HepG2 (cell line): ENCODE results near the gene DPP6. TPM values are rescaled to one million over a fixed set of nuclear protein-coding genes. Genes with fewer than 3 reads are reported as not detected.

ENCODE experiments used
- FOXJ3 ChIP-seq: sonication (generic); formaldehyde crosslinking; IDR thresholded peaks from 2 replicates; pipeline ENCODE4 v1.4.0; 2020; ENCODE audit warnings: missing genetic modification reagents, mild to moderate bottlenecking, borderline replicate concordance
- HOXA3 ChIP-seq: sonication (generic); formaldehyde crosslinking; IDR thresholded peaks from 2 replicates; pipeline ENCODE4 v1.5.0; 2020; ENCODE audit warnings: missing genetic modification reagents
- POLR2A ChIP-seq, 2 experiments: IDR thresholded peaks; 2 replicates each; pipeline ENCODE4 v1.6.1; 2011; ENCODE audit warnings: low read depth in 2 of 2, low read length in 2 of 2, mild to moderate bottlenecking in 1 of 2, moderate library complexity in 1 of 2; ENCODE audit not compliant: insufficient read depth in 1 of 2
- USF2 ChIP-seq, 2 experiments: sonication (generic) in 1 of 2; formaldehyde crosslinking in 1 of 2; IDR thresholded peaks; 2 replicates each; pipeline versions ENCODE4 v1.5.1 to v1.6.1; 2011 to 2020; ENCODE audit warnings: borderline replicate concordance in 1 of 2, low read depth in 1 of 2, low read length in 1 of 2, mild to moderate bottlenecking in 1 of 2, missing genetic modification reagents in 1 of 2, moderate library complexity in 1 of 2
- YY1 ChIP-seq: IDR thresholded peaks from 2 replicates; pipeline ENCODE4 v1.6.1; 2011; ENCODE audit warnings: low read length, low read depth, moderate library complexity, mild to moderate bottlenecking; ENCODE audit not compliant: insufficient read depth, insufficient replicate concordance
- ZNF318 ChIP-seq: sonication (generic); formaldehyde crosslinking; IDR thresholded peaks from 2 replicates; pipeline ENCODE4 v1.4.0; 2020; ENCODE audit warnings: mild to moderate bottlenecking, missing genetic modification reagents
- ZNF382 ChIP-seq: sonication (generic); formaldehyde crosslinking; IDR thresholded peaks from 2 replicates; pipeline ENCODE4 v1.5.0; 2020; ENCODE audit warnings: missing genetic modification reagents, mild to moderate bottlenecking, borderline replicate concordance
- polyA plus RNA-seq, 8 experiments: library from polyadenylated mRNA; depleted of rRNA in 3 of 8; stranded (reverse) in 7 of 8; unstranded in 1 of 8; fragments of >200 nt; fragmentation: Illumina TruSeq in 4 of 8; extraction: Trizol in 4 of 8; gene quantifications; 2 replicates each; pipeline versions ENCODE4 v1.2.1 to v1.2.3, GENCODE V29; 2011 to 2016; ENCODE audit warnings: low read depth in 4 of 8, missing spikeins in 1 of 8, mixed read lengths in 1 of 8; ENCODE audit not compliant: insufficient read depth in 1 of 8
- total RNA-seq, 5 experiments: library from RNA; depleted of rRNA; stranded (reverse); fragments of >200 nt; fragmentation: Illumina TruSeq; extraction: Trizol; gene quantifications; 2 replicates each; pipeline ENCODE4 v1.2.3, GENCODE V29; 2016; ENCODE audit warnings: low read depth in 1 of 5
- TF ChIP-seq, protein P1 (sequence below), 2 experiments: IDR thresholded peaks; 2 replicates each; pipeline ENCODE4 v1.6.1; 2011 to 2012; ENCODE audit warnings: low read length in 2 of 2, borderline replicate concordance in 1 of 2, low read depth in 1 of 2, mild to moderate bottlenecking in 1 of 2, moderate library complexity in 1 of 2
- TF ChIP-seq, protein P2 (sequence below): sonication (generic); formaldehyde crosslinking; IDR thresholded peaks from 2 replicates; pipeline ENCODE4 v1.5.0; 2020; ENCODE audit warnings: missing genetic modification reagents
- TF ChIP-seq, protein P3 (sequence below): sonication (generic); formaldehyde crosslinking; IDR thresholded peaks from 2 replicates; pipeline ENCODE4 v1.8.0; 2022; ENCODE audit warnings: missing genetic modification reagents, mild to moderate bottlenecking, inconsistent platforms, borderline replicate concordance

Gene DPP6
- total and polyA plus RNA-seq, 2 of the 13 experiments (the other 11 are each of a cell fraction or from before 2014, with no cell fraction given), result not detected

DNA sequence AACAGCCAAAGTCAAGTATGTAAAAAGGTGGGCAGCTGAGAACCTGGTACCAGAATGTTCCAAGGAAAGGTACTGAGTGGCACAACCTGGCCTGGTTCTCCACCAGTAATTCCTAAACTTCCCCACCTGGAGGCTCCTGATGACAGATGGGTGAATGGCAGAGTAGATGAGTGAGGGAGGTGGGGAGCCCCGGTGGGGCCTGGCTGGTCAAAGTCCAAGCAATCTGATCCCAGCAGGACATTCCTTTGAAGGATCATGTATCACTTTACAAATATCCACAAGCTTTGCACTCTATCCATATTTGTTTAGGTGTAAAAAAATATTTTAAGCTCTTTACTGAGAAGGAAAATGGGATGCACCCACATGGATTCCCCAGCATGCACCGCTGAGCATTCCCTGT lies 250.2 kb downstream of the DPP6 start (continued):
- TF ChIP-seq ZNF318, result no peak
- TF ChIP-seq FOXJ3 (CRISPR knock-in tag), result peak; percentile 82; the same call in 1 of the 2 replicates
- TF ChIP-seq, protein P1, sequence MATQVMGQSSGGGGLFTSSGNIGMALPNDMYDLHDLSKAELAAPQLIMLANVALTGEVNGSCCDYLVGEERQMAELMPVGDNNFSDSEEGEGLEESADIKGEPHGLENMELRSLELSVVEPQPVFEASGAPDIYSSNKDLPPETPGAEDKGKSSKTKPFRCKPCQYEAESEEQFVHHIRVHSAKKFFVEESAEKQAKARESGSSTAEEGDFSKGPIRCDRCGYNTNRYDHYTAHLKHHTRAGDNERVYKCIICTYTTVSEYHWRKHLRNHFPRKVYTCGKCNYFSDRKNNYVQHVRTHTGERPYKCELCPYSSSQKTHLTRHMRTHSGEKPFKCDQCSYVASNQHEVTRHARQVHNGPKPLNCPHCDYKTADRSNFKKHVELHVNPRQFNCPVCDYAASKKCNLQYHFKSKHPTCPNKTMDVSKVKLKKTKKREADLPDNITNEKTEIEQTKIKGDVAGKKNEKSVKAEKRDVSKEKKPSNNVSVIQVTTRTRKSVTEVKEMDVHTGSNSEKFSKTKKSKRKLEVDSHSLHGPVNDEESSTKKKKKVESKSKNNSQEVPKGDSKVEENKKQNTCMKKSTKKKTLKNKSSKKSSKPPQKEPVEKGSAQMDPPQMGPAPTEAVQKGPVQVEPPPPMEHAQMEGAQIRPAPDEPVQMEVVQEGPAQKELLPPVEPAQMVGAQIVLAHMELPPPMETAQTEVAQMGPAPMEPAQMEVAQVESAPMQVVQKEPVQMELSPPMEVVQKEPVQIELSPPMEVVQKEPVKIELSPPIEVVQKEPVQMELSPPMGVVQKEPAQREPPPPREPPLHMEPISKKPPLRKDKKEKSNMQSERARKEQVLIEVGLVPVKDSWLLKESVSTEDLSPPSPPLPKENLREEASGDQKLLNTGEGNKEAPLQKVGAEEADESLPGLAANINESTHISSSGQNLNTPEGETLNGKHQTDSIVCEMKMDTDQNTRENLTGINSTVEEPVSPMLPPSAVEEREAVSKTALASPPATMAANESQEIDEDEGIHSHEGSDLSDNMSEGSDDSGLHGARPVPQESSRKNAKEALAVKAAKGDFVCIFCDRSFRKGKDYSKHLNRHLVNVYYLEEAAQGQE (IDR thresholded peaks at IDR 0.05; ENCODE audit: borderline replicate concordance in 1 of 2, low read depth in 1 of 2, low read length in 2 of 2), result no peak
- TF ChIP-seq, protein P2, sequence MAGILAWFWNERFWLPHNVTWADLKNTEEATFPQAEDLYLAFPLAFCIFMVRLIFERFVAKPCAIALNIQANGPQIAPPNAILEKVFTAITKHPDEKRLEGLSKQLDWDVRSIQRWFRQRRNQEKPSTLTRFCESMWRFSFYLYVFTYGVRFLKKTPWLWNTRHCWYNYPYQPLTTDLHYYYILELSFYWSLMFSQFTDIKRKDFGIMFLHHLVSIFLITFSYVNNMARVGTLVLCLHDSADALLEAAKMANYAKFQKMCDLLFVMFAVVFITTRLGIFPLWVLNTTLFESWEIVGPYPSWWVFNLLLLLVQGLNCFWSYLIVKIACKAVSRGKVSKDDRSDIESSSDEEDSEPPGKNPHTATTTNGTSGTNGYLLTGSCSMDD, result no peak
- TF ChIP-seq, protein P3, sequence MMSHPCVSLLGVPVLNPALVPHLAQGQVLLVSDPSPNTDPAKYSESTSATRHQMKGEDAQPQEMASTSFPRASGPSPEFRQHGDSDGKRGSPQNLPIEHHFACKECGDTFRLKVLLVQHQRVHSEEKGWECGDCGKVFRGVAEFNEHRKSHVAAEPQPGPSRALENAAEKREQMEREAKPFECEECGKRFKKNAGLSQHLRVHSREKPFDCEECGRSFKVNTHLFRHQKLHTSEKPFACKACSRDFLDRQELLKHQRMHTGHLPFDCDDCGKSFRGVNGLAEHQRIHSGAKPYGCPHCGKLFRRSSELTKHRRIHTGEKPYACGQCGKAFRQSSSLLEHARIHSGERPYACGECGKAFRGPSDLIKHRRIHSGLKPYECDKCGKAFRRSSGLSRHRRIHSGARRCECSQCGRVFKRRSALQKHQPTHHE, result no peak
- no peak for TF ChIP-seq POLR2A (IDR thresholded peaks at IDR 0.05; ENCODE audit: insufficient read depth in 1 of 2, low read depth in 2 of 2, low read length in 2 of 2)
- no peak for TF ChIP-seq USF2 (IDR thresholded peaks at IDR 0.05; ENCODE audit: low read depth, low read length)
- no peak for TF ChIP-seq USF2 (CRISPR knock-in tag; IDR thresholded peaks at IDR 0.05; ENCODE audit: borderline replicate concordance)
- TF ChIP-seq ZNF382 (CRISPR knock-in tag), result no peak
- TF ChIP-seq YY1, result no peak
- no peak for TF ChIP-seq HOXA3
